Lower leg skin (tissue), 4 donors: ENCODE measurements around the gene ZNF777. TPM values are rescaled to one million over a fixed set of nuclear protein-coding genes. Genes with fewer than 3 reads are reported as not detected.
A peak's percentile ranks its signal among the peaks of the same experiment; 100 is the strongest.
"Not testable (repeated sequence)": the region's sequence is repeated elsewhere in the genome, so short reads cannot be mapped to it uniquely, and the experiment has no call there.

Experiments used
- DNase-seq, 2 donors: peaks; one replicate each; pipeline ENCODE4 v3.0.0-alpha.2; 2019; ENCODE audit warnings: low spot score in 2 of 2
- H3K4me3 ChIP-seq: fragments of 200-600 bp; sonication (generic); 2 replicates; pipeline ENCODE4 v1.5.1; 2017; ENCODE audit warnings: mild to moderate bottlenecking, low read depth; ENCODE audit not compliant: poor library complexity, severe bottlenecking
- CTCF ChIP-seq, 3 donors: fragments of 450-650 bp; IDR thresholded peaks; one replicate each; pipeline ENCODE4 v1.5.1; 2016; ENCODE audit warnings: antibody characterized with exemption in 3 of 3, mild to moderate bottlenecking in 3 of 3, moderate library complexity in 2 of 3
- POLR2A ChIP-seq, 2 donors: fragments of 450-650 bp; IDR thresholded peaks; one replicate each; pipeline ENCODE4 v1.6.1; 2016 to 2017; ENCODE audit warnings: antibody characterized with exemption in 2 of 2, mild to moderate bottlenecking in 1 of 2, moderate library complexity in 1 of 2
- WGBS, 2 donors: methylation state at CpG; one replicate each; pipeline ENCODE4 v1.1.5; 2018; 5-methylcytosine and 5-hydroxymethylcytosine counted together
- intact Hi-C: fragments of 100-400 bp; cut with DNase I; formaldehyde crosslinking; loops from one replicate; pipeline ENCODE4 v1.15.0; 2023; ENCODE audit warnings: low total_unique reads
- total RNA-seq, 4 donors: library from RNA; depleted of rRNA; stranded (reverse); fragments of >200 nt; gene quantifications; one replicate each; pipeline ENCODE4 v1.1.0, GENCODE V29; 2016

Gene ZNF777
- total RNA-seq, 4 donors from 2014 or later = 10.6 to 18.7 (median 15.4) TPM

- WGBS, 2 donors = 93 to 95% methylated on average over 10 of the region's 10 CpGs
- intact Hi-C loops = no loop called here
- H3K4me3 ChIP-seq = no peak overlapping the region
- peak in 1 of 2 donors; percentile 58 for DNase-seq
- TF ChIP-seq CTCF (IDR thresholded peaks at IDR 0.05) = no peak
- no peak for TF ChIP-seq POLR2A (IDR thresholded peaks at IDR 0.05)
Observed at GRCh38 chr7:149450821-149451220, 10.0 kb downstream of the ZNF777 start.

- no peak for TF ChIP-seq CTCF (IDR thresholded peaks at IDR 0.05)
- no peak for TF ChIP-seq POLR2A (IDR thresholded peaks at IDR 0.05)
- intact Hi-C loops = no loop called here
- no peak for DNase-seq
- no peak overlapping the region for H3K4me3 ChIP-seq
- WGBS, 2 donors = 98% methylated on average over 5 to 6 of the region's 6 CpGs
Observed at GRCh38 chr7:149449897-149450296, 11.0 kb downstream of the ZNF777 start.

- 86 to 96% methylated on average over 8 of the region's 8 CpGs for WGBS, 2 donors
- H3K4me3 ChIP-seq = no peak overlapping the region
- DNase-seq = peak in 1 of 2 donors; percentile 42
- TF ChIP-seq POLR2A (IDR thresholded peaks at IDR 0.05) (no peak), CTCF (IDR thresholded peaks at IDR 0.05) (no peak)
- intact Hi-C loops = no loop called here
Observed at GRCh38 chr7:149448961-149449360, 11.9 kb downstream of the ZNF777 start.

- intact Hi-C loops, H3K4me3 ChIP-seq: not testable (repeated sequence)
- peak in 1 of 2 donors; percentile 59 for DNase-seq
- 96 to 97% methylated on average over 11 of the region's 11 CpGs for WGBS, 2 donors
Observed at GRCh38 chr7:149446026-149446425, 14.8 kb downstream of the ZNF777 start.

GRCh38 chr7:149444287-149444686, 16.6 kb downstream of the ZNF777 start:
- DNase-seq = peak in 1 of 2 donors; percentile 58
- H3K4me3 ChIP-seq = no peak overlapping the region
- TF ChIP-seq CTCF (IDR thresholded peaks at IDR 0.05) (no peak), POLR2A (IDR thresholded peaks at IDR 0.05) (no peak)
- intact Hi-C loops = no loop called here
- 84 to 92% methylated on average over 6 of the region's 6 CpGs for WGBS, 2 donors

GRCh38 chr7:149443523-149443922, 17.3 kb downstream of the ZNF777 start:
- peak in 1 of 2 donors; percentile 2 for DNase-seq
- intact Hi-C loops = no loop called here
- TF ChIP-seq POLR2A (IDR thresholded peaks at IDR 0.05) = no peak
- no peak for TF ChIP-seq CTCF (IDR thresholded peaks at IDR 0.05)
- H3K4me3 ChIP-seq = no peak overlapping the region
- WGBS, 2 donors = 92 to 96% methylated on average over 7 of the region's 7 CpGs
